GM20000 (cell line): ENCODE measurements around the gene TIMM23.
"Not testable (repeated sequence)": the region's sequence is repeated elsewhere in the genome, so short reads cannot be mapped to it uniquely, and the experiment has no call there.

ENCODE experiments used
- DNase-seq: peaks from one replicate; pipeline ENCODE4 v3.0.0; 2012; ENCODE audit warnings: low spot score
- TF ChIP-seq, protein P1 (sequence below): IDR thresholded peaks from 2 replicates; pipeline ENCODE4 v1.5.1; 2012; ENCODE audit warnings: mild to moderate bottlenecking, control low read depth; ENCODE audit errors: extremely low read depth, missing control alignments

TIMM23 gene

DNA sequence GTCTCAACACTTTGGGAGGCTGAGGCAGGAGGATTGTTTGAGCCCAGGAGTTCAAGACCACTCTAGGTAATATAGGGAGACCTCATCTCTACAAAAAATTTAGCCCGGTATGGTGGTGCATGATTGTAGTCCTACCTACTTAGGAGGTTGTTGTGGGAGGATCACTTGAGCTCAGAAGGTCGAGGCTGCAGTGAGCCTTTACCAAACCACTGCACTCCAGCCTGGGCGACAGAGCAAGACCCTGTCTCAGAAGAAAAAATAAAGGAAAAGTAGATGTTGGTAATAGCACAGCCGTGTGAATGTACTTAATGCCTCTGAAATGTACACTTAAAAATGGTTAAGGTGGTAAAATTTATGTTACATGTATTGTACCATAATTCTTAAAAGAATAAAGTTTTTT is 25.3 kb downstream of the TIMM23 start:
- TF ChIP-seq, protein P1, sequence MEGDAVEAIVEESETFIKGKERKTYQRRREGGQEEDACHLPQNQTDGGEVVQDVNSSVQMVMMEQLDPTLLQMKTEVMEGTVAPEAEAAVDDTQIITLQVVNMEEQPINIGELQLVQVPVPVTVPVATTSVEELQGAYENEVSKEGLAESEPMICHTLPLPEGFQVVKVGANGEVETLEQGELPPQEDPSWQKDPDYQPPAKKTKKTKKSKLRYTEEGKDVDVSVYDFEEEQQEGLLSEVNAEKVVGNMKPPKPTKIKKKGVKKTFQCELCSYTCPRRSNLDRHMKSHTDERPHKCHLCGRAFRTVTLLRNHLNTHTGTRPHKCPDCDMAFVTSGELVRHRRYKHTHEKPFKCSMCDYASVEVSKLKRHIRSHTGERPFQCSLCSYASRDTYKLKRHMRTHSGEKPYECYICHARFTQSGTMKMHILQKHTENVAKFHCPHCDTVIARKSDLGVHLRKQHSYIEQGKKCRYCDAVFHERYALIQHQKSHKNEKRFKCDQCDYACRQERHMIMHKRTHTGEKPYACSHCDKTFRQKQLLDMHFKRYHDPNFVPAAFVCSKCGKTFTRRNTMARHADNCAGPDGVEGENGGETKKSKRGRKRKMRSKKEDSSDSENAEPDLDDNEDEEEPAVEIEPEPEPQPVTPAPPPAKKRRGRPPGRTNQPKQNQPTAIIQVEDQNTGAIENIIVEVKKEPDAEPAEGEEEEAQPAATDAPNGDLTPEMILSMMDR: no peak
- DNase-seq: no peak

GRCh38 chr10:45997994-45998763 is 25.9 kb downstream of the TIMM23 start:
- TF ChIP-seq, protein P1: no peak
- no peak for DNase-seq

DNA sequence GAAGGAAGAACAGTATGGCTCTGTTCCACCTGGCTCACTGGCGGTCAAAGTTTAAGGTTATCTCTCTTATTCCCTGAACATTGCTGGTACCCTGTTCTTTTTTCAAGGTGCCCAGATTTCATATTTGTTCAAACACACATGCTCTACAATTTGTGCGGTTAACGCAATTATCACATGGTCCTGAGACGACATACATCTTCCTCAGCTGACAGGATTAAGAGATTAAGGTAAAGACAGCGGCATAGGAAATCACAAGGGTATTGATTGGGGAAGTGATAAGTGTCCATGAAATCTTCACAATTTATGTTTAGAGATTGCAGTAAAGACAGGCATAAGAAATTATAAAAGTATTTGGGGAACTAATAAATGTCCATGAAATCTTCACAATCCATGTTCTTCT is 27.7 kb downstream of the TIMM23 start:
- DNase-seq: not testable (repeated sequence)

DNA sequence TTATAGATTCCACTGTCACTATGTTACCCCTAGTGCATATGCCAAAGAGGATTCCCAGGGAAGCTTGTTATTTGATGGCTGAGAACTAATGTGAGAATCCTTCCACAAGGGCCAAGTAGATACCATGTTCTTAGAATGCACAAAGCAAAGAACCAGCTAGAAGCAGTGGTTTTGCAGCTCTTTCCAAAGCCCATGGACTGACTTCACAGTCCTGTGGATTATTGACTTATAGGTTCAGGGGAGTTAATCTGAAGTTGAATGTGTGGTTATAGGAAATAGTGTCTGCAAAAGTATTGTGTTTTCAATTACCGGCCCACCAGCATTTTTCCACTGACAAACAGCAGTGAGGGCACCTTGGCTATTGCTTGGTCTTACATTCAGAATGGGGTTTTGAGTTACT is 28.2 kb downstream of the TIMM23 start:
- DNase-seq: no peak
- TF ChIP-seq, protein P1: no peak

DNA sequence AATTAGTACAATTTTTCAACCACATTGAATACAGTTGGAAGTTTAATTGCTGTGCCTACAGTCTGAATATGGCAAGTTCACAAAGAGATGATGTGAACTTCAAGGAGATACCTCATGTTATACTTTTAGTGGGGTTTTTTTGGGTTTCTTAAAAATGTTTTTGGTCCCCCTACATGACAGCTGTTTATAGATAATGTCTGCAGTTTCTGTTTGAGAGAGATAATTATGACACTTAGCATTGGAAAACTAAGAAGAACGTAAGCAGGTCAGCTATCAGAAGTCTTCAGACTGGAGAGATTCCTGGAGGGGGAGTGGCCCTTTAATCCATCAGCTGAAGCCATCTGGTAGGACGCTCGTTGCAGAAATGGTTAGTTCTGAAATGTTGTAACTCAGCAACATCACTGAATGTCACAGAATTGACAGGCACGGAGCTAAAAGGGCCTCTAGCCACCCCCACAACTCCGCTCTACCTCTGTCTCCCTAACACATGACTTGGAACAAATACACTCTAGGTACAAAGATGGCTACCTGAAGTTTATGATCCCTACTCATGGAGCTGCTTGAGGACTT is 29.0 kb downstream of the TIMM23 start:
- TF ChIP-seq, protein P1: no peak
- no peak for DNase-seq

DNA sequence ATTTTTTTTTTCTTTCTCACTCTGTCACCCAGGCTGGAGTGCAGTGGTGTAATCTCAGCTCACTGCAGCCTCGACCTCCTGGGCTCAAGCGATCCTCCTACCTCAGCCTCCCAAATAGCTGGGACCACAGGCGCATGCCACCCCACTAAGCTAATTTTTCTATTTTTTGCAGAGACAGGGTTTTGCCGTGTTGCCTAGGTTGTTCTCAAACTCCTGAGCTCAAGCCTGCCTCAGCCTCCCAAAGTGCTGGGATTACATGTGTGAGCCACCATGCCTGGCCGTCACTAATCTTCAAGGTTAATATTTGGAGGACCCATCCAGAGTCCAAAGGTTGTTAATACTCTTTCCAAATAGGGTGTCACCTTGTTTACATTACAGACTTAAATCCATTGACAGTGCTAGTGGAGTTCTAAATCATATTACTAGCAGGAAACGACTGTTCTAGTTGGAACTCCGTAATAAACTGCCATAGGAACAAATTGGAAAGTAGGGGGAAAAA is 29.9 kb downstream of the TIMM23 start:
- DNase-seq: not testable (repeated sequence)

DNA sequence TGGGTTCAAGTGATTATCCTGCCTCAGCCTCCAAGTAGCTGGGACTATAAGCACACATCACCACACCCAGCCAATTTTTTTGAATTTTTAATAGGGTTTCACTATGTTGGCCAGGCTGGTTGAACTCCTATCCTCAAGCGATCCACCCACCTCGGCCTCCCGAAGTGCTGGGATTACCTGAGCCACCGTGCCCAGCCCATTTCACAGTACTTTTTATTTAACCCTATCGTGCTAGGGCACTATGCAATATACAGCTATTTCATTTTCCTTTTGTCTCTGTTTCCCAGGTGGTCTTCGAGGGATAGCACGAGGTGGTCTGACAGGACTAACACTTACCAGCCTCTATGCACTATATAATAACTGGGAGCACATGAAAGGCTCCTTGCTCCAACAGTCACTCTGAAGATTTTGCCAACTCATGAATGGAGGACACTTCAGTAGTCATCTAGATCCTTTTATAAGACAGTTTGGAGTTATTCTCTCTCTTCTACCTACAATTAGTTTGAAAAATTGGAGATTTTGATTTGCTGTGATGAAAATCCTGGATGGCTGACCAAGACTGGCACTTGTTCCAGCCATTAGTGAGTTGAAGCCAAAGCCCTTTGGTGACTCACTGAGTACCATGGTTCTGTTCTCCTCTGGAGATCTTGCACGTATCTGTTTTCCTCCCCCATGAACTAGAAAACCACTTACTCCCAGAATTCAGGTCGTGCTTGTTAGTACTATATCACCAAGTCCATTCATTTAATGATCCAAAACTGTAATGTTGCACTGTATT is 30.8 kb downstream of the TIMM23 start:
- TF ChIP-seq, protein P1: no peak
- no peak for DNase-seq

DNA sequence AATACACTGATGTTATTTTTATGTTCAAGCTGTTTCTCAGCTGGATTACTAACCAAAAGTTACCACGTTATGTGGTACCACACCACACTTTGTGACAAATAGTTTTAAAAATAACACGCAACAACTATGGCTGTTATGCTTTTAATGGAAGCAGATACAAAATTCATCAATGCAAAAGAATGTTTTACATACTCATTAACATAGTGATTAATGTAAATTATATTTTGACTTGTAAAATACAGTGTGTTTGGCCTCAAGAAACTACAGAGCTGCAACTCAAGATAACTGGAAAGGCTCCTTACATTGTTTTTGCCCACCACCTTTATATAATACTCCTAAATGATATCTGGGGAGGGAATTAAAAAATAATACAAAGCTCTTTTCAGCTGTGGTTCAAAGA is 32.7 kb downstream of the TIMM23 start:
- DNase-seq: no peak

More for the DNA sequence above, 32.7 kb downstream of the TIMM23 start:
- TF ChIP-seq, protein P1: no peak
